Activated CD8-positive, alpha-beta memory T cell treated with anti-CD3 and anti-CD28 coated beads, Interleukin-2, amount 50 U/mL, for 24 hours (primary cell): Measurements from ENCODE around the gene ACSM2B.
"Not testable (repeated sequence)": the region's sequence is repeated elsewhere in the genome, so short reads cannot be mapped to it uniquely, and the experiment has no call there.

Source experiments
- DNase-seq: peaks from one replicate; pipeline ENCODE4 v3.0.0-alpha.2; 2020; ENCODE audit errors: extremely low read depth

Gene ACSM2B

DNA sequence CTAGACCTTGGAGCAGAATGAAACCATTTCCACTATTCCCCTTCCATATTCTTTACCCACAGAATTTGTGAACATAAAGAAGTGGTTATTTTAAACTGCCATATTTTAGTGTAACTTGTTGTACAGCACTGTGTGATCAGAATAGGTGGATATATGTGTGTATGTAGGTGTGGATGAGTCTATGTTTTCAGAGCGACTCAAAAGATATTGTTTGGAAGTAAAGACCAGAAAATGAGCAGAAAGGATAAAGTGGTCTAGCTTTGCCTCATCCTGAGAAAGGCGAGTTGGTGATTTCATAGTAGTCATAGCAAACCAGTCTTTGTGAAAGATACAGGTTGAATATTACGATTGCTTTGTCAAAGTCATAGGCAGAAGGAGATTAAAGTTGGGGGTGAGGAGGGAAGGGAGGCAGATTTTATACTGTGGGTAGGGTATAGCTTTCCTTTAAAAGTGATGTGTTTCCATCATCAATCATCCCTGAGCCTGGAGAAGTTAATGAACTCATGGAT, 43.8 kb downstream of the ACSM2B start:
- not testable (repeated sequence) for DNase-seq

DNA sequence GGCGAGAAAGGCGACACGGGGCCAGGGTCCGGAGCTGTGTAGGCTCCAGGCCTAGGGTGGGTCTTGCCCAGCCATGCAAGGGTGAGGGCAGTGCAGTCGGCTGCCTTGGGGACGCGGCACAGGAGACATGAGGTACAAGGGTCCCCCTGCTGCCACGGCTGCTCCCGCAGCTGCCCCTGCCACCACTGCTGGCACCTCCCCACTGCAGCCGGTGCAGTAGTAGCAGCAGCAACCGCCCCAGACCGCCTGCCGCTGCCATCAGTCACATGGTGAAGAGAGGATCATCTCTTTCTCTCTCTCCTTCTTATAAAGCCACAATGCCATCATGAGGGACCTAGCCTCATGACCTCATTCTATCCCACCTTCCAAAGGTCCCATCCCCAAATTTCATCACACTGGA, 44.4 kb downstream of the ACSM2B start:
- DNase-seq = not testable (repeated sequence)

DNA sequence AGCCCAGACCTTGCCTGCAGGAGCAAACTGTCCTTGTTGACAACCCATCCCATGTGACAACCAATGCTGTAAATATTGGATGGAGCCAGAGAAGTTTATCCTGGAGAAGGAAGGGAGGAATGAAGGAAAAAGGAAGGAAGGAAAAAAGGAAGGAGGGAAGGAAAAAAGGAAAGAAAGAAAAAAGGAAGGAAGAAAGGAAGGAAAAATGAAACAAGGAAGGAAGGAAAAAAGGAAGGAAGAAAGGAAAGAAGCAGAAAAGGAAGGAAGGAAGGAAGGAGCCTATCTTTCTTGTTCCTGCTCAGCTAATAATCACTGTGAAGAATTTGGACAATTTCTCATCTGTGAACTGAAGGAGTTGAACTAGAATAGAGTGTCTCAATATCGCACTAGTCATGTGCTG, 56.1 kb downstream of the ACSM2B start:
- no peak for DNase-seq

DNA sequence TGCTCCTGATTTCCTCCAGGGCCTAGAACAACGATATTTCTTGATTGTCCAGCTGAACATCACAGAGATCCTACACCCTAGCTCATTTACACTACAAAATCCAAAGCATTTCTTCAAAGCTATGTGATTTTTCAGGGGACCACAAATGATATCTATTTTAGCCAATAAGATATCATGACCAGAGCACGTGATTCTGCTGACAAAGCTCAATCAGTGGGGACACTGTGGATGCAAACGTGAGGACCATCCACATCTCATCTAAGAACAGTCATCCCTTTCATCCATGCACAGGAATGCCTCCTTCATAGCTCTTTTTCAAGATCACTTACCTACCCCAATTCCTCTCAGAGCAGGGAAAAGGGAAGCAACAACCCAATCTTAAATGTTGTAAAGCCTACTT, 56.9 kb downstream of the ACSM2B start:
- DNase-seq = no peak

DNA sequence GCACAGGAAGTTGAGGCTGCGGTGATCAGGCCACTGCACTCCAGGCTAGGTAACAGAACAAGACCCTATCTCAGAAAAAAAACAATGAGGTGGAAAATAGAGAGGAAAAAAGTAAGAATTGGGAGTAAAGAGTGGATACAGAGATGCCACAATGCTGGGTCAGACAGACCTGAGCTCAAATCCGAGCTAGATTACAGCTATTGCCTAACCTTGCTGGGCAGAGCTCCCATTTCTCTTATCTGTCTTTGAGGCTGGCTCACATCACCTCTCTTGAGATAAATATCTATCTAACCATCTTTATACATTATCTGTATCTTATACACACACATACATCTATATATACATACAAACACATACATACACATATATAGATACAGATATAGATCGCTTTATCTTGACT, 59.0 kb downstream of the ACSM2B start:
- no peak for DNase-seq

DNA sequence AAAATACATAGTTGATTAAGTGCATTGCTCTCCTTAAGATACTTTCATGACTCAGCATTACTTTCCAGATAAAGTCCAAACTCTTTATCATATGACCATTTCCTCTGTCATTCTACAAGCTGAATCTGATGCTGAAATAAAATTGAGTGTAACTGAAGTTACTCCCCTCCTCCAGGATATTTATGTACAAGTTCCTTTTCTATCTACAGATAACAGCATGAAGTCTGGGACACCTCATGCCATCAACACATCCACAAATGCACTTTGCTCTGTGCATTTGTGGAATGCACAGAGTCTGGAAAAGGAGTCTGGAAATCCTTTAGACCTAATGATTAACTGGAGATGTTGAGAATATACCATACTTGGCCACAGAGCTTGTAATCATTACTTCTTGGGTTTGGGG, 60.5 kb downstream of the ACSM2B start:
- no peak for DNase-seq

GRCh38 chr16:20510323-20510722, 65.8 kb downstream of the ACSM2B start:
- DNase-seq = no peak

DNA sequence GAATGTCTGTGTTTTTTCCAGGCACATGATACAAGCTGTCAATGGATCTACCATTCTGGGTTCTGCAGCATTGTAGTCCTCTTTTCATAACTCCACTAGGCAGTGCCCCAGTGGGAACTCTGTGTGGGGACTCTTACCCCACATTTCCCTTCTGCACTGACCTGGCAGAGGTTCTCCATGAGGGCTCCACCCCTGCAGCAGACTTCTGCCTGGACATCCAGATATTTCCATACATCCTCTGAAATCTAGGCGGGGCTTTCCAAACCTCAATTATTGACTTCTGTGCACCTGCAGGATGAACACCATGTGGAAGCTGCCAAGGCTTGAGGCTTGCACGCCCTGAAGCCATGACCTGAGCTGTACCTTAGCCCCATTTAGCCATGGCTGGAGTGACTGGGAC, 68.9 kb downstream of the ACSM2B start:
- DNase-seq = no peak

GRCh38 chr16:20504418-20504817, 71.7 kb downstream of the ACSM2B start:
- no peak for DNase-seq

DNA sequence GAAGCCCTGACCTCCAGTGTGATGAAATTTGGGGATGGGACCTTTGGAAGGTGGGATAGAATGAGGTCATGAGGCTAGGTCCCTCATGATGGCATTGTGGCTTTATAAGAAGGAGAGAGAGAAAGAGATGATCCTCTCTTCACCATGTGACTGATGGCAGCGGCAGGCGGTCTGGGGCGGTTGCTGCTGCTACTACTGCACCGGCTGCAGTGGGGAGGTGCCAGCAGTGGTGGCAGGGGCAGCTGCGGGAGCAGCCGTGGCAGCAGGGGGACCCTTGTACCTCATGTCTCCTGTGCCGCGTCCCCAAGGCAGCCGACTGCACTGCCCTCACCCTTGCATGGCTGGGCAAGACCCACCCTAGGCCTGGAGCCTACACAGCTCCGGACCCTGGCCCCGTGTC, 84.7 kb downstream of the ACSM2B start:
- DNase-seq = not testable (repeated sequence)

GRCh38 chr16:20490994-20491393, 85.2 kb downstream of the ACSM2B start:
- not testable (repeated sequence) for DNase-seq
